HFF-Myc (cell line): ENCODE measurements around the gene IQGAP2.

Source experiments
- DNase-seq: peaks from one replicate; pipeline ENCODE4 v3.0.0-alpha.2; 2011; ENCODE audit warnings: low read depth; ENCODE audit errors: extremely low read depth
- H3K4me3 ChIP-seq: replicated peaks from 2 replicates; pipeline ENCODE4 v1.5.1; 2011; ENCODE audit warnings: low read depth, mild to moderate bottlenecking, control low read depth, low read length
- TF ChIP-seq, protein P1 (sequence below): IDR thresholded peaks from 2 replicates; pipeline ENCODE4 v1.5.1; 2012; ENCODE audit warnings: mild to moderate bottlenecking, low read depth, low read length, control low read depth; ENCODE audit errors: missing control alignments

IQGAP2 gene

DNA sequence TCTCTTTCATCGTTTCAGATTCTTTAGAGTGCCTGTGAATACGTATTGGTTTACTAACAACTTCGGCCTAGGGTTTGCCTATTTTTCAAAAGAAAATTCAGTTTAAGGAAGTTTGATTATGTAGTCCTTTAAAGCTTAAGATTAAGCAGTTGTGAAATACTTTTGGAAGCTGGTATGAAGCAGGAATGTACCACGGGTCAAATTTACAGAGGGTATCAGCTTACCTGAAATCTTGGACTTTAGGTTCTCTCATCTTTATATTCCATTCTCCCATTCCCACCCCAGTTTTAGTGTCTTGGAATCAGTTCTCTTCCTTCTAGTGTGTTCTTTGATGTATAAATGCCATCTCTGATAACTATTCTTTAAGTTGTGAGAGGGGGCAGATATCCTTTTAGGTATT lies 53.2 kb downstream of the IQGAP2 start:
- H3K4me3 ChIP-seq: no peak overlapping the region
- TF ChIP-seq, protein P1, sequence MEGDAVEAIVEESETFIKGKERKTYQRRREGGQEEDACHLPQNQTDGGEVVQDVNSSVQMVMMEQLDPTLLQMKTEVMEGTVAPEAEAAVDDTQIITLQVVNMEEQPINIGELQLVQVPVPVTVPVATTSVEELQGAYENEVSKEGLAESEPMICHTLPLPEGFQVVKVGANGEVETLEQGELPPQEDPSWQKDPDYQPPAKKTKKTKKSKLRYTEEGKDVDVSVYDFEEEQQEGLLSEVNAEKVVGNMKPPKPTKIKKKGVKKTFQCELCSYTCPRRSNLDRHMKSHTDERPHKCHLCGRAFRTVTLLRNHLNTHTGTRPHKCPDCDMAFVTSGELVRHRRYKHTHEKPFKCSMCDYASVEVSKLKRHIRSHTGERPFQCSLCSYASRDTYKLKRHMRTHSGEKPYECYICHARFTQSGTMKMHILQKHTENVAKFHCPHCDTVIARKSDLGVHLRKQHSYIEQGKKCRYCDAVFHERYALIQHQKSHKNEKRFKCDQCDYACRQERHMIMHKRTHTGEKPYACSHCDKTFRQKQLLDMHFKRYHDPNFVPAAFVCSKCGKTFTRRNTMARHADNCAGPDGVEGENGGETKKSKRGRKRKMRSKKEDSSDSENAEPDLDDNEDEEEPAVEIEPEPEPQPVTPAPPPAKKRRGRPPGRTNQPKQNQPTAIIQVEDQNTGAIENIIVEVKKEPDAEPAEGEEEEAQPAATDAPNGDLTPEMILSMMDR: no peak
- no peak for DNase-seq

DNA sequence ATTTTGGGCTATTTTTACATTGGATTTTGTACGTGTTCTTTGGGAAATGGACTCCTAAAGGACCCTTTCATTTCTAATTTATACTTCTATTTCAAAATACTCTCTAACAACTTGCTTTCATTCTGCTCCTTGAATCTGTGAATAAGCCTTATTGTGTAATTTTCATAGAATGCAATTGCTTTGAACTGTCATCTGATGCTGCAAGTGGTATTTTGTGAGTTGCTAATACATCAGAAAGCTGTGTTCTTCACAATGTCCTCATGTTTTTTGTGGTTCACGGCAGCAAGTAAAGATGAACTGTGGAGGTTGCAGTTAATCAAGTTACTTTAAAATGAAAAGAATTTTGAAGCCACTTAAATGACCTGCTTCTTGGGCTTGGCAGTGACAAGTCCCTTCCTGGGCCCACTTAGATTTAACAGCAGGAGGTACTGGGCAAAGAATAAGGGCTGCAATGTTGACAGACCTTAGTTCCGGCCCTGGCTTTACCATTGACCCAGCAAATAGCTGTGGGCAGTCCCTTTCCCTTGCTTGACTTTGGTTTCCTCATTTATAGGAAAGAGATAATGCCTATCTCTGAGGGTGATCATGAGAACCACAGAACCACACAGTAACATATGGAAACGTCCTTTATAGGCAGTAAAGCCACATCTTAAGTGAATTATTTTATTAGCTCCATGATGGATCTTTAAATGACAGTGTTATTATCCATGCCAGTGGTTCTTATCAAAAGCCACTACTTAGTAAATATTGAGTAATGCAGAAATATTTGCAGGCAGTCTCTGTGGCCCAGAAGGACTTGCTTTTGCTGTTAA lies 54.8 kb downstream of the IQGAP2 start:
- TF ChIP-seq, protein P1: no peak
- H3K4me3 ChIP-seq: no peak overlapping the region
- DNase-seq: no peak

DNA sequence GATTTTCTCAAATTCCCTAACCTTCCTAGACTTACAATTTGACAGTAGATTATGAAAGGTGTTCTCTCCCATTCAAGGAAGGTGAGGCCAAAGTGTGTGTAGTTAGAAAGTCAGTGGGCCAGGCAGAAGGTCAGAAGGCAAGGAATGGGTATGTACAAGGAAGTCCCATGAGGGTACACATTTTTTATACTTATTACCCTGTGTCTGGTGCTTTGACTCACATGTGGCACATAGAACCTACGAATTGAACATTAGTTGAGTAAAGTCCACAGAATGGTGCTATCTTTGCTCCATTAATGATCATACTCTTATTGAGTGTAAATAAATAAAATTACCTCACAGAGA lies 55.4 kb downstream of the IQGAP2 start:
- H3K4me3 ChIP-seq: no peak overlapping the region
- TF ChIP-seq, protein P1: no peak
- DNase-seq: no peak

DNA sequence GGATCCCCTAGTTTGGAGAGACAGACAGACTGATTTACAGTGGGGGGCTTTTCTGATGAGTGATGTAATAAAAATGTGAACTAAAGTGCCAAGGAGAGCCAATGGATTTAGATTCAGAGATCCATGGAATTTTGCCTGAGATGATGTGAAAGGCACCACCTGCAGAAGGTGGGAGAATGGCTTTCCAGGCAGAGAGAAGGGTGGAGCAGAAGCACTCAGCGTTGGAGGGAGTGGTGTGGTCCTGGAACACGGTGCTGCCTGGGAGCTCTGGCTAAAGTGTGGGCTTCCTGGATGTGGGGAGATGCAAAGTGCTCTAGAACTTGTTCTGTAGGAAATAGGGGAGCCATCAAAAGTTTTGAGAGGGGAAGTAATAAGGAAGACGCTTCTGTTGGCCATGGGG lies 57.0 kb downstream of the IQGAP2 start:
- DNase-seq: no peak
- no peak overlapping the region for H3K4me3 ChIP-seq
- TF ChIP-seq, protein P1: no peak

DNA sequence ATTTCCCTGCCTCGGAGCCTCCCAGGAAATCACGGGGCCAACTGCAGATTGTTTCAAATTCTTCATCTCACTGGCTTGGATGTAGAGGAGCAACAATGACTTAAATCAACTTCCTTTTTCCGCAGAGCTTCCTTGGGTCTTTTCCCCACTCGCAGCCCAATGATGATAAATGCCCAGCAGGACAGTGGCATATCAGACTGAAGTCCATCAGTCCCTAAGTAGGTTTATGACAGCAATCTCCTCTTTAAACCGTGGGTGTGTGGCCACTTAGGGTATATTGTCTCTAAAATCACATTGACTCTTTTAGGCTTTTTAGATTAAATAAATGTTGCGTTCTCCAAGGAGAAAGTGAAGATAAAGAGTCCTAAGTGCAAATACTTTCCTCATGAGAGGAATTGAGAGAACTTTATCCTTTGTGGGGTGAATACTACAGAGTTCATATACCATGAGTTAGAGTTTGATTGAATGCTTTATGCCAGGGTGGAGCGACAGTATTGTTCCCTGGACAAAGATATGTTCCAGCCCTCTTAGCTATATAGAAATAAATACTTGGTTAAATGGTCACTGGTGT lies 59.1 kb downstream of the IQGAP2 start:
- H3K4me3 ChIP-seq: no peak overlapping the region
- DNase-seq: no peak
- TF ChIP-seq, protein P1: no peak

DNA sequence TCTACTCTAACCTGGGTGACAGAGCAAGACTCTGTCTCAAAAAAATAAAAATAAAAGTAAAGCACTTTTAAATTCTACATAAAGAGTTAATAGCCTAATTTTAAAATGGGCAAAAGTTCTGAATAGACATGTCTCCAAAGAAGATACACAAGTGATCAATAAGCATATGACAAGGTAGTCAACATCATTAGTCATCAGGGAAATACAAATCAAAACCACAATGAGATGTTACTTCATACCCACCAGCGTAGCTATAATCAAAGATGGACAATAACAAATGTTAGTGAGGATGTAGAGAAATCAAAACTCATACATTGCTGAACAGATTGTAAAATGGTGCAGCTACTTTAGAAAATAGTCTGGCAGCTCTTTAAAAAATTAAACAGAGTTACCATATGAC lies 64.1 kb downstream of the IQGAP2 start:
- no peak overlapping the region for H3K4me3 ChIP-seq
- no peak for DNase-seq
- TF ChIP-seq, protein P1: no peak
